GM12878 (cell line): ENCODE data around the gene CHRNA9. TPM values are rescaled to one million over a fixed set of nuclear protein-coding genes. Genes with fewer than 3 reads are reported as not detected.

Experiments used
- ATAC-seq: fragments of 200-7000 bp; cut with Tn5 transposase; 3 replicates; pipeline ENCODE4 v1.9.1; 2020; ENCODE audit warnings: mild to moderate bottlenecking, moderate library complexity
- BruUV-seq: library from RNA; stranded (reverse); fragments of 400-500 nt; replicated peaks from 2 replicates; lab custom pipeline; 2021; lab: Mats Ljungman, UMichigan
- CTCF ChIA-PET: fragments of 300-600 bp; sonication (Branson Sonifier 250); formaldehyde crosslinking; extraction: SDS; loops from one replicate; lab custom pipeline; 2021; ENCODE audit warnings: inconsistent platforms; lab: Yijun Ruan, JAX
- POLR2A ChIA-PET: fragments of 350-600 bp; formaldehyde crosslinking; extraction: SDS; loops from one replicate; lab custom pipeline; 2021; ENCODE audit warnings: inconsistent platforms; lab: Charles Lee
- RAD21 ChIA-PET: fragments of 300-600 bp; sonication (Branson Sonifier 250); formaldehyde crosslinking; loops from one replicate; lab custom pipeline; 2023; ENCODE audit warnings: antibody characterized with exemption; ENCODE audit not compliant: unreplicated experiment; lab: Charles Lee
- SMC1A ChIA-PET: fragments of 300-600 bp; sonication (Branson Sonifier 250); formaldehyde crosslinking; loops from one replicate; lab custom pipeline; 2023; ENCODE audit not compliant: unreplicated experiment, uncharacterized antibody; lab: Charles Lee
- DNase-seq: peaks from one replicate; pipeline ENCODE4 v3.0.0-alpha.2; 2011; ENCODE audit warnings: low read depth, low spot score
- FAIRE-seq: peaks from 3 replicates; lab custom pipeline; 2011; peaks lifted over from hg19 to GRCh38; lab: Jason Lieb, UNC
- H2AFZ ChIP-seq: 2 replicates; pipeline ENCODE4 v1.6.0; 2011; ENCODE audit warnings: low read depth, low read length, control low read depth; ENCODE audit not compliant: control insufficient read depth
- H3K27ac ChIP-seq: 2 replicates; pipeline ENCODE4 v1.5.1; 2011; ENCODE audit warnings: control low read depth; ENCODE audit not compliant: control insufficient read depth, insufficient read depth
- H3K27me3 ChIP-seq, 2 experiments: replicated peaks in 1 of 2; 2 replicates each; pipeline versions ENCODE4 v1.6.0 to v1.6.1; 2011; ENCODE audit warnings: low read length in 1 of 2; ENCODE audit not compliant: control insufficient read depth in 2 of 2, insufficient read depth in 2 of 2
- H3K36me3 ChIP-seq, 2 experiments: 2 replicates each; pipeline ENCODE4 v1.5.1; 2011; ENCODE audit warnings: low read length in 1 of 2; ENCODE audit not compliant: control insufficient read depth in 2 of 2, insufficient read depth in 2 of 2
- H3K4me1 ChIP-seq: 2 replicates; pipeline ENCODE4 v1.6.1; 2011; ENCODE audit warnings: mild to moderate bottlenecking, low read length, moderate library complexity, mixed read lengths; ENCODE audit not compliant: control insufficient read depth, insufficient read depth
- H3K4me2 ChIP-seq: 2 replicates; pipeline ENCODE4 v1.6.0; 2011; ENCODE audit warnings: control low read depth; ENCODE audit not compliant: control insufficient read depth, insufficient read depth
- H3K4me3 ChIP-seq: fragments of 200-600 bp; sonication (generic); 2 replicates; pipeline ENCODE4 v1.5.1; 2016
- H3K79me2 ChIP-seq: 2 replicates; pipeline ENCODE4 v1.6.0; 2011; ENCODE audit warnings: low read length; ENCODE audit not compliant: control insufficient read depth, insufficient read depth
- H3K9ac ChIP-seq: 2 replicates; pipeline ENCODE4 v1.8.0; 2011; ENCODE audit warnings: low read length, control low read depth, mixed read lengths; ENCODE audit not compliant: control insufficient read depth, insufficient read depth
- H3K9me3 ChIP-seq: replicated peaks from 3 replicates; pipeline ENCODE4 v1.5.1; 2011; ENCODE audit warnings: mild to moderate bottlenecking, low read length; ENCODE audit not compliant: control insufficient read depth, insufficient read depth
- H4K20me1 ChIP-seq: 2 replicates; pipeline ENCODE4 v1.6.0; 2011; ENCODE audit not compliant: control insufficient read depth, insufficient read depth
- NR2C2 ChIP-seq: IDR thresholded peaks from 2 replicates; pipeline ENCODE4 v1.6.1; 2011; ENCODE audit warnings: borderline replicate concordance, low read depth; ENCODE audit not compliant: control insufficient read depth, insufficient read length
- ZNF592 ChIP-seq: fragments of 450-650 bp; IDR thresholded peaks from 2 replicates; pipeline ENCODE4 v1.6.1; 2017; ENCODE audit warnings: mild to moderate bottlenecking, moderate library complexity
- WGBS: methylation state at CpG from one replicate; pipeline ENCODE4 v1.1.6; 2016; ENCODE audit warnings: low lambda C conversion rate; ENCODE audit not compliant: insufficient replicate concordance, insufficient coverage; ENCODE audit errors: missing lambda C conversion rate; 5-methylcytosine and 5-hydroxymethylcytosine counted together
- in situ Hi-C: fragments of 300-500 bp; cut with MboI; formaldehyde crosslinking; loops from 9 replicates; pipeline ENCODE4 v1.14.3; 2018; ENCODE audit warnings: mixed read lengths
- intact Hi-C: fragments of 100-400 bp; cut with micrococcal nuclease; formaldehyde crosslinking; loops from one replicate; pipeline ENCODE4 v1.14.2; 2022; ENCODE audit not compliant: unreplicated experiment
- polyA plus RNA-seq, 11 experiments: library from polyadenylated mRNA; depleted of rRNA in 4 of 11; unstranded in 6 of 11; stranded (reverse) in 5 of 11; fragments of >200 nt; fragmentation: Nextera tagmentation in 4 of 11; fragmentation: Illumina TruSeq in 1 of 11; extraction: Ambion mirVana in 4 of 11; extraction: Trizol in 1 of 11; gene quantifications; 1 replicate in 1 of 11; 2 replicates in 10 of 11; pipeline versions ENCODE4 v1.2.1 to v1.2.3, GENCODE V29; 2011 to 2016; ENCODE audit warnings: inconsistent platforms in 2 of 11, missing spikeins in 2 of 11, low read depth in 1 of 11
- total RNA-seq, 4 experiments: library from RNA; depleted of rRNA in 3 of 4; stranded (reverse); fragments of >200 nt in 3 of 4; fragmentation: Illumina TruSeq in 1 of 4; extraction: Trizol in 1 of 4; gene quantifications; 2 replicates each; pipeline versions ENCODE4 v1.2.1 to v1.2.3, GENCODE V29; 2013 to 2021

The CHRNA9 gene
- total and polyA plus RNA-seq, 10 of the 15 experiments (the other 5 are each of a cell fraction or from before 2014, with no cell fraction given): 0.05 to 0.09 (median 0.08) TPM; not detected in 7

GRCh38 chr4:40310225-40310624, 24.9 kb upstream of the CHRNA9 start:
- ChIA-PET POLR2A (interaction anchor here (0.7 to 2.4 kb wide), 8 partner anchors 84 to 410 kb away, joined by 3 to 10 read pairs (median 4); no protein-coding TSS in a partner anchor), SMC1A (interaction anchor here (0.6 to 11.1 kb wide), 19 partner anchors 10 to 410 kb away, joined by 3 to 374 read pairs (median 7); partner anchors contain the start of gene RHOH), CTCF (interaction anchor here (0.7 to 6.4 kb wide), 19 partner anchors 9 to 408 kb away, joined by 3 to 64 read pairs (median 8); partner anchors contain the start of genes N4BP2 and RHOH), RAD21 (interaction anchor here (0.7 to 10.7 kb wide), 10 partner anchors 10 to 410 kb away, joined by 3 to 356 read pairs (median 8); partner anchors contain the start of gene RHOH)
- Histone ChIP-seq H3K27ac (peak overlapping the region; percentile 76), H3K36me3 (no peaks in the 10 kb centered on the region), H3K4me2 (no peak overlapping the region; the same call in 1 of the 2 replicates), H3K4me1 (peaks cover 49% of the 10 kb centered on the region), H4K20me1 (no peaks in the 10 kb centered on the region), H3K27me3 (no peaks in the 10 kb centered on the region), H3K9ac (no peak overlapping the region), H2AFZ (no peak overlapping the region), H3K79me2 (peaks cover 12% of the 10 kb centered on the region), H3K9me3 (no peaks in the 10 kb centered on the region), H3K4me3 (no peak overlapping the region)
- no TSS peak for BruUV-seq
- intact Hi-C loops: no loop called here
- in situ Hi-C loops: loop anchor here (5.0 kb wide), 2 partner anchors 158 to 248 kb away; no protein-coding TSS in a partner anchor
- ATAC-seq (no peak), DNase-seq (no peak), FAIRE-seq (no peak)
- 95% methylated on average over 8 of the region's 8 CpGs for WGBS
- TF ChIP-seq ZNF592 (0 out of 2 replicates have a peak, but pooled peaks have one; percentile 42), NR2C2 (no peak)
